Vagina (tissue), 2 donors: Measurements from ENCODE around the gene RNF8.

Experiments used
- CTCF ChIP-seq, 3 experiments: fragments of 450-650 bp in 2 of 3; fragments of 200-600 bp in 1 of 3; sonication (generic) in 1 of 3; IDR thresholded peaks; one replicate each; pipeline ENCODE4 v1.5.1; 2017 to 2019; ENCODE audit warnings: antibody characterized with exemption in 3 of 3, mild to moderate bottlenecking in 2 of 3, moderate library complexity in 2 of 3
- POLR2A ChIP-seq, 2 donors: fragments of 450-650 bp; IDR thresholded peaks; one replicate each; pipeline ENCODE4 v1.6.1; 2017; ENCODE audit warnings: antibody characterized with exemption in 2 of 2, mild to moderate bottlenecking in 2 of 2, moderate library complexity in 2 of 2
- POLR2AphosphoS5 ChIP-seq, 2 donors: sonication (generic); formaldehyde crosslinking; IDR thresholded peaks; one replicate each; pipeline ENCODE4 v1.9.0; 2017; ENCODE audit warnings: antibody characterized with exemption in 2 of 2, mild to moderate bottlenecking in 2 of 2, low read depth in 1 of 2; ENCODE audit not compliant: insufficient read depth in 1 of 2

GRCh38 chr6:37381579-37381978 is 27.8 kb downstream of the RNF8 start:
- TF ChIP-seq CTCF (IDR thresholded peaks at IDR 0.05): peak in 2 of 3 experiments; percentile 22 to 31
- no peak for TF ChIP-seq POLR2A (IDR thresholded peaks at IDR 0.05)
- no peak for TF ChIP-seq POLR2AphosphoS5 (IDR thresholded peaks at IDR 0.05; ENCODE audit: insufficient read depth in 1 of 2, low read depth in 1 of 2)
